Gastroesophageal sphincter (tissue), 3 donors: ENCODE data around the gene TOLLIP.

Source experiments
- CTCF ChIP-seq, 4 experiments: fragments of 200-600 bp in 2 of 4; fragments of 450-650 bp in 2 of 4; sonication (generic) in 1 of 4; IDR thresholded peaks; one replicate each; pipeline ENCODE4 v1.5.1; 2017 to 2019; ENCODE audit warnings: antibody characterized with exemption in 4 of 4, mild to moderate bottlenecking in 2 of 4, moderate library complexity in 2 of 4
- POLR2A ChIP-seq, 2 donors: fragments of 450-650 bp; IDR thresholded peaks; one replicate each; pipeline ENCODE4 v1.6.1; 2017; ENCODE audit warnings: antibody characterized with exemption in 2 of 2, mild to moderate bottlenecking in 2 of 2, moderate library complexity in 1 of 2
- POLR2AphosphoS5 ChIP-seq: sonication (generic); formaldehyde crosslinking; IDR thresholded peaks from one replicate; pipeline ENCODE4 v1.6.1; 2017; ENCODE audit warnings: antibody characterized with exemption

DNA sequence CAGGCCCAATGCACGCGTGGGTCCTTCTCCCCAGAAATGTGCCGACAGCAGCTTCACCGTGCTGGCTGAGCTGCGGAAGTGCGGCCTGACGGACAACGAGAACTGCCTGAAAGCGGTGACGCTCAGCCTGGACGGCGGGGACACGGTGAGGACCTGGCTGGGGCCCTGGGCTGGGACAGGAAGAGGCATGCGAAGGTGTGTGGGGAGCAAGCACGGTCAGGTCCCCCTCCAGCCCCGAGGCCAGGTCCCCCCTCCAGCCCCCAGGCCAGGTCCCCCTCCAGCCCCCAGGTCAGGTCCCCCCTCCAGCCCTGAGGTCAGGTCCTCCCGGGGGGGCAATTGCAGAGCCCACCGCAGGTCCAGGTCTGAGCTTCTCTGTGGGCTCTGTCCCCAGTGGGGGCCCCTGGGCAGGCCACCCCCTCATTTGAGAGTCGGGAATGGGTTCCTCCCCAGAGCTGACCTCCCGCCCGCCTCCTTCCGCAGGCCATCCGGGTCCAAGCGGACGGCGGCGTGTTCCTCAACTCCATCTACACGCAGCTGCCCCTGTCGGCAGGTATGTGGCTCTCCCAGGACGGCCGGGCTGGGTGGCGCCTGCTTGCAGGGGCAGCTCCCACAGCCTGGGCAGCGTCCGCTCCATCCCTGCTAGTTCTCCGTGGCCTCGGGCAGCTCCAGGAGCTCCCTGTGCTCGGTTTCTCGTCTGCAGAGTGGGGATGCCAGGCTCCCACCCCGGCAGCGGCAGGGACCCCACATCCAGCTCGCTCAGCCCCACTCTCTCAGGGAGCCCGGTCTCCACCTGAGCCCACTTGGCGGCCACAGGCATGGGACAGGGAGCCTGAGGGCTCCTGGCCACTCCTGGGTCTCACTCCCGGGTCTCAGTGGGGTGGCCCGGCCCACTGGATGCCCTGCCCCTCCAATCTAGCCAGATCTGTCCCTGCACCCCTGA is 78.7 kb downstream of the TOLLIP start:
- no peak for TF ChIP-seq CTCF (IDR thresholded peaks at IDR 0.05)
- TF ChIP-seq POLR2A (IDR thresholded peaks at IDR 0.05): no peak
- no peak for TF ChIP-seq POLR2AphosphoS5
